Cardiac muscle cell (in vitro differentiated cells and primary cell): ENCODE results near the gene MGARP. TPM values are rescaled to one million over a fixed set of nuclear protein-coding genes. Genes with fewer than 3 reads are reported as not detected.
"Not testable (repeated sequence)": the region's sequence is repeated elsewhere in the genome, so short reads cannot be mapped to it uniquely, and the experiment has no call there.

Experiments used
- DNase-seq, 2 donors: peaks; one replicate each; pipeline versions ENCODE4 v3.0.0 to v3.0.0-alpha.2; 2010 to 2017; ENCODE audit warnings: low read depth in 1 of 2, low spot score in 1 of 2
- H3K27ac ChIP-seq: fragments of 200-600 bp; sonication (generic); 2 replicates; pipeline ENCODE4 v1.5.1; 2016
- H3K27me3 ChIP-seq: fragments of 200-600 bp; sonication (generic); 2 replicates; pipeline ENCODE4 v1.6.0; 2016; ENCODE audit warnings: control low read depth
- H3K36me3 ChIP-seq: fragments of 200-600 bp; sonication (generic); 2 replicates; pipeline ENCODE4 v1.5.1; 2016; ENCODE audit warnings: control low read depth
- H3K4me1 ChIP-seq: fragments of 200-600 bp; sonication (generic); 2 replicates; pipeline ENCODE4 v1.8.1; 2017; ENCODE audit warnings: low read depth, mild to moderate bottlenecking, mixed run types
- H3K4me3 ChIP-seq: fragments of 200-600 bp; sonication (generic); 2 replicates; pipeline ENCODE4 v1.5.1; 2016; ENCODE audit warnings: mild to moderate bottlenecking
- H3K9me3 ChIP-seq: fragments of 200-600 bp; sonication (generic); 2 replicates; pipeline ENCODE4 v1.5.1; 2017; ENCODE audit warnings: low read depth, mild to moderate bottlenecking, control low read depth
- polyA plus RNA-seq: library from polyadenylated mRNA; unstranded; fragments of >200 nt; fragmentation: Nextera tagmentation; extraction: Ambion mirVana; gene quantifications from 2 replicates; pipeline ENCODE4 v1.2.1, GENCODE V29; 2016
- total RNA-seq: library from RNA; depleted of rRNA; stranded (reverse); fragments of >200 nt; gene quantifications from 2 replicates; pipeline ENCODE4 v1.2.3, GENCODE V29; 2016
- TF ChIP-seq, protein P1 (sequence below): IDR thresholded peaks from 2 replicates; pipeline ENCODE4 v1.5.1; 2012; ENCODE audit warnings: low read depth, mild to moderate bottlenecking, low read length

The MGARP gene
- total and polyA plus RNA-seq, 2 experiments from 2014 or later, result 3.0 to 4.4 TPM

DNA sequence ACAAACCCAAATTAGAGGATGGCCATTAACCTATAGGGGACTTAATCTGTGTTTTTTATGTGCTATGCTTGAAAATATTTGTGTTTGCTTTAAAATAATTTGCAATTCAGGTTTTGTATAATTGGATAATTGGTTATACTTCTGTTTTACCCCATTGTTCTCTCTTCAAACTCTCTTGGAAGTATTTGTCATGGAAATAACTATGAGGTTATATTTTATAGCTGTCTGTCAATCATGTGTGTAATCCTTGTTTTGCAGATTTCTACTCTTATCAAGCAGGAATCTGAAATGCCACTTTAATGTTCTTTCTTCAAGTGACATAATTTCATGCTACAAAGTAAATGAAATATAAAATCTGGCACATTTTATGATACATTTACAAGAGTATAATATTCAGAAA is 37.6 kb upstream of the MGARP start:
- no peak for DNase-seq
- H3K36me3 ChIP-seq, result no peaks in the 10 kb centered on the region
- H3K27me3 ChIP-seq, result no peaks in the 10 kb centered on the region
- peak overlapping the region; percentile 66 for H3K27ac ChIP-seq
- H3K4me3 ChIP-seq, result no peak overlapping the region
- H3K9me3 ChIP-seq, result no peaks in the 10 kb centered on the region
- H3K4me1 ChIP-seq, result peaks cover 20% of the 10 kb centered on the region
- TF ChIP-seq, protein P1, sequence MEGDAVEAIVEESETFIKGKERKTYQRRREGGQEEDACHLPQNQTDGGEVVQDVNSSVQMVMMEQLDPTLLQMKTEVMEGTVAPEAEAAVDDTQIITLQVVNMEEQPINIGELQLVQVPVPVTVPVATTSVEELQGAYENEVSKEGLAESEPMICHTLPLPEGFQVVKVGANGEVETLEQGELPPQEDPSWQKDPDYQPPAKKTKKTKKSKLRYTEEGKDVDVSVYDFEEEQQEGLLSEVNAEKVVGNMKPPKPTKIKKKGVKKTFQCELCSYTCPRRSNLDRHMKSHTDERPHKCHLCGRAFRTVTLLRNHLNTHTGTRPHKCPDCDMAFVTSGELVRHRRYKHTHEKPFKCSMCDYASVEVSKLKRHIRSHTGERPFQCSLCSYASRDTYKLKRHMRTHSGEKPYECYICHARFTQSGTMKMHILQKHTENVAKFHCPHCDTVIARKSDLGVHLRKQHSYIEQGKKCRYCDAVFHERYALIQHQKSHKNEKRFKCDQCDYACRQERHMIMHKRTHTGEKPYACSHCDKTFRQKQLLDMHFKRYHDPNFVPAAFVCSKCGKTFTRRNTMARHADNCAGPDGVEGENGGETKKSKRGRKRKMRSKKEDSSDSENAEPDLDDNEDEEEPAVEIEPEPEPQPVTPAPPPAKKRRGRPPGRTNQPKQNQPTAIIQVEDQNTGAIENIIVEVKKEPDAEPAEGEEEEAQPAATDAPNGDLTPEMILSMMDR, result no peak

DNA sequence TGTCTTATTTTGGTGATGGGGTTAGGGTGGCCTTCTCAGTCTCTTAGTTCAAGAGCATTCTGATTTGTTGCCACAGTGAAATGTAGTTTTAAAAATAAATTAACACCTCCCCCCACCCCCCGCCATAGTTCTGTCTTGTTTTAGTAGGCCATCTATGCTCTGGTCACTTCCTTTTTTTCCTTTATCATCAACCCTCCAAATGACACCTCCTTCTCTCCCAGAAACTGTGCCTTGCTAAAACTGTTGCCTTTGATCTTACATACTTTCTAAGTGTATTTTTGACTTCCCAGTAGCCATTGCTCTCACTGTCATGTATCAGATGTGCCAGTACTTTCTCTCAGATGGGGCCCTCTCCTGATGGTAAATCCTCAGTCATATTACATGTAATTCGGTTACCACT is 36.7 kb upstream of the MGARP start:
- Histone ChIP-seq H3K4me3 (no peak overlapping the region), H3K9me3 (no peaks in the 10 kb centered on the region), H3K27me3 (no peaks in the 10 kb centered on the region), H3K27ac (peak overlapping the region; percentile 66), H3K36me3 (no peaks in the 10 kb centered on the region), H3K4me1 (peaks cover 20% of the 10 kb centered on the region)
- TF ChIP-seq, protein P1, result no peak
- no peak for DNase-seq

DNA sequence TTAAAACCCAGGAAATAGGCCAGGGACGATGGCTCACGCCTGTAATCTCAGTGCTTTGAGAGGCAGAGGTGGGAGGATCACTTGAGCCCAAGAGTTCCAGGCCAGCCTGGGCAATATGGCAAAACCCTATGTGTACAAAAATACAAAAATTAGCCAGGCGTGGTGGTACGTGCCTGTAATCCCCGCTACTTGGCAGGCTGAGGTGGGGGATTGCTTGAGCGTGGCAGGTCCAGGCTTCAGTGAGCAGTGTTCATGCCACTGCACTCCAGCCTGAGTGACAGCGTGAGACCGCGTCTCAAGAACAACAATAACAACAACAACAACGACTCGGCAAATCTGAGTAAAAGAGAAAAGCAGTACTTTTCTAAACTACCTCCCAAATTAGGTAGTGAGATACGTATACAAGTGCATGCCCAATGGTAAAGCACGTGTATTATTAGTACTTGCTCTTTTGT is 35.2 kb upstream of the MGARP start:
- Histone ChIP-seq H3K27ac (peak overlapping the region; percentile 66), H3K9me3 (no peaks in the 10 kb centered on the region), H3K27me3 (no peaks in the 10 kb centered on the region), H3K36me3 (no peaks in the 10 kb centered on the region), H3K4me3 (no peak overlapping the region), H3K4me1 (peaks cover 20% of the 10 kb centered on the region)
- no peak for DNase-seq
- TF ChIP-seq, protein P1, result no peak

DNA sequence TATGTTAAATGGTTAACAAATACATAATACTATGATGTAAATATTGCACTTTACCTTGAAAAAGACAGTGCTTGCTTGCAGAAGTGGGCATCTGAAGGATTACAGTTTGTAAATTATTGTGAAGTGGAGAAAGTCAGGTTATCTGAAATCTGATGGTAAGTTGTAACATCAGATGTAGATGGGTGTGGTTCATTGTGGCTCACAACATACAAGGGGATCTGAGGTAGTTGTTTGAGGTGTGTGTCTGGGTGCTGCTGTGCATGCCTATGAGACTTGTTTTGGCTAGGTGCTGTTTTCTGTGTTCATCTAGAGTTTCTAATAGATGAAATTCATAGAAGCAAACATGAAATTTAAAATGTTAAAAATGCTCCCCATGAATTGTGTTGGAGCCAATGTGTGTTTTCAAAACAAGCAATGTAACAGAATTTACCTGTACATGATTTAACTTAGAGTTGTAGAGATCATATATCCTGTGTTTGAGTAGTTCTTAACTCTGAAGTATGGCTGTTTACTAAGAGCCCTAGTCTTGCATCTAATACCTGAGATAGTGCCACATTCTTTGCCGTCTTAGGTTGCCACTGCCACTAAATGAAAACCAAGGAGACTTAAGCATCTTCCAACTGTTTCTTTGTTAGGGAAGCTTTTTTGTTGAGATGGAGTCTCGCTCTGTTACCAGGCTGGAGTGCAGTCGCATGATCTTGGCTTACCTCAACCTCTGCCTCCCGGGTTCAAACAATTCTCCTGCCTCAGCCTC is 34.2 kb upstream of the MGARP start:
- Histone ChIP-seq H3K27me3 (no peaks in the 10 kb centered on the region), H3K27ac (peak overlapping the region; percentile 66), H3K9me3 (no peaks in the 10 kb centered on the region), H3K4me1 (peaks cover 20% of the 10 kb centered on the region), H3K36me3 (no peaks in the 10 kb centered on the region), H3K4me3 (no peak overlapping the region)
- DNase-seq, result no peak
- TF ChIP-seq, protein P1, result no peak

DNA sequence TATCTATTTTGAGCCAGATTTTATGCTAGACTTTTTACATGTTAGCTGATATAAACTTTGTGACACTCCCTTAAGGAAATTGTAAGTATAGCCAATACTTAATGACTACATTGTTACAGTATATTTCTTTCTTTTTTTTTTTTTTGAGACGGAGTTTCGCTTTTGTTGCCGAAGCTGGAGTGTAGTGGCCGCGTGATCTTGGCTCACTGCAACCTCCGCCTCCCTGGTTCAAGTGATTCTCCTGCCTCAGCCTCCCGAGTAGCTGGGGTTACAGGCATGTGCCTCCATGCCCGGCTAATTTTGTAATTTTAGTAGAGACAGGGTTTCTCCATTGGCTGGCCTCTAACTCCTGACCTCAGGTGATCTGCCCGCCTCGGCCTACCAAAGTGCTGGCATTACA is 33.4 kb upstream of the MGARP start:
- not testable (repeated sequence) for H3K27me3 ChIP-seq, H3K36me3 ChIP-seq, H3K9me3 ChIP-seq, DNase-seq, H3K4me3 ChIP-seq
- Histone ChIP-seq H3K4me1 (peaks cover 20% of the 10 kb centered on the region), H3K27ac (peak overlapping the region; percentile 66)

DNA sequence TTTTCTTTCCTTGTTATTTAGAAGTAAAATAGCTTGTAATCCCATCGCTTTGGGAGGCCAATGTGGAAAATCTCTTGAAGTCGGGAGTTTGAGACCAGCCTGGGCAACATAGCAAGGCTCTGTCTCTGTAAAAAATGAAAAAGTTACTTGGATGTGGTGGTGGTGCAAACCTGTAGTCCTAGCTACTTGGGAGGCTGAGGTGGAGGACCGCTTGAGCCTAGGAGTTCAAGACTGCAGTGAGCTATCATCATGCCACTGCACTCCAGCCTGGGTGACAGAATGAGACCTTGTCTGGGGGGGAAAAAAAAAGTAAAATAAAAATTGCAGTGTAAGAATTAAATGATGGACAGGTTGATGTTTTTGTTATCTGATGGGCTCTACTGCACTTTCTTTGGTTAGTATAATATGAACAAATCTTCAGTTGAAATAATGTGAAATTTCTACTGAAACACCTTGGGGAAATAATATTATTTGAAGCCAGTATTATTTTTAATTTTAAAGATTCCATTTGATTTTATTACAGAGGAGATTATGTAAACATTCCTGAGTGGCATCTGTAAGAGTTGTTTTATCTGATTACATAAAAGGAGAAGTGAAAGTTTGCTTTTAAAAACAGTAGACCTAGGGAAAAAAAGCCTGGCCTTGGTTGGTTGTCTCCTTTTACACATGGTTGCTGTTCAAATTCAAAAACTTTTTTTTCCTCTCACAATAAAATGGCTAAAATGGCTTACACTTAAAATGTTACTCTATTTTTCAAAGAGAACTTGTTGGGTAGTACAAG is 32.7 kb upstream of the MGARP start:
- Histone ChIP-seq H3K27ac (no peak overlapping the region), H3K4me3 (no peak overlapping the region), H3K27me3 (no peaks in the 10 kb centered on the region), H3K9me3 (no peaks in the 10 kb centered on the region), H3K36me3 (no peaks in the 10 kb centered on the region), H3K4me1 (peaks cover 20% of the 10 kb centered on the region)
- TF ChIP-seq, protein P1, result no peak
- no peak for DNase-seq
